ENCODE results near the gene TMBIM4.
A peak's percentile ranks its signal among the peaks of the same experiment; 100 is the strongest.
"Not testable (repeated sequence)": the region's sequence is repeated elsewhere in the genome, so short reads cannot be mapped to it uniquely, and the experiment has no call there.

Gene TMBIM4

GRCh38 chr12:66182956-66183355 is 13.2 kb upstream of the TMBIM4 start:
- no peak overlapping the region for H3K4me2 ChIP-seq (ENCODE audit: low read length)
- no peaks in the 10 kb centered on the region for H3K4me1 ChIP-seq (ENCODE audit: control insufficient read depth, low read depth, low read length)
- H3K56ac ChIP-seq (ENCODE audit: low read length): no peak overlapping the region
- H3K27me3 ChIP-seq (ENCODE audit: insufficient read depth, low read length, poor library complexity): no peaks in the 10 kb centered on the region
- H3K27ac ChIP-seq (ENCODE audit: low read depth, low read length): no peak overlapping the region
- no peak overlapping the region for H3K4me3 ChIP-seq (ENCODE audit: low read length)
- no CpG with 5 or more reads among the region's 3 CpGs for WGBS (ENCODE audit: extremely low coverage, insufficient coverage, low lambda C conversion rate)
- no peak overlapping the region for H3K9ac ChIP-seq (ENCODE audit: low read length)
- no peak overlapping the region for H3K23ac ChIP-seq (ENCODE audit: low read length)
- H2BK15ac ChIP-seq (replicated peaks; ENCODE audit: low read depth): no peak overlapping the region
- H4K5ac ChIP-seq (ENCODE audit: low read length): no peak overlapping the region
- no peak overlapping the region for H2BK5ac ChIP-seq (ENCODE audit: low read length)
- H2BK120ac ChIP-seq (ENCODE audit: low read depth, low read length): no peak overlapping the region
- H3K36me3 ChIP-seq (ENCODE audit: control insufficient read depth, insufficient read depth, low read length): no peaks in the 10 kb centered on the region
- H2AK5ac ChIP-seq (ENCODE audit: low read length): no peak overlapping the region
- no peak overlapping the region for H3K18ac ChIP-seq (ENCODE audit: low read length)
- no peak for DNase-seq
- H3K79me1 ChIP-seq (ENCODE audit: low read length): no peaks in the 10 kb centered on the region
- H3K4ac ChIP-seq (ENCODE audit: low read depth, low read length): no peak overlapping the region
- H4K8ac ChIP-seq (ENCODE audit: low read depth, low read length): no peak overlapping the region
- no peaks in the 10 kb centered on the region for H3K79me2 ChIP-seq (ENCODE audit: control insufficient read depth, insufficient read depth, low read length)

- H3K27ac ChIP-seq (ENCODE audit: low read depth, low read length): no peak overlapping the region
- no peak overlapping the region for H2BK15ac ChIP-seq (replicated peaks; ENCODE audit: low read depth)
- H3K4me3 ChIP-seq (ENCODE audit: low read length): no peak overlapping the region
- DNase-seq: peak; percentile 44
- H3K4ac ChIP-seq (ENCODE audit: low read depth, low read length): no peak overlapping the region
- no peak overlapping the region for H2AK5ac ChIP-seq (ENCODE audit: low read length)
- no peak overlapping the region for H3K23ac ChIP-seq (ENCODE audit: low read length)
- no peaks in the 10 kb centered on the region for H3K79me1 ChIP-seq (ENCODE audit: low read length)
- H3K79me2 ChIP-seq (ENCODE audit: control insufficient read depth, insufficient read depth, low read length): no peaks in the 10 kb centered on the region
- H3K36me3 ChIP-seq (ENCODE audit: control insufficient read depth, insufficient read depth, low read length): no peaks in the 10 kb centered on the region
- H3K56ac ChIP-seq (ENCODE audit: low read length): no peak overlapping the region
- no CpG with 5 or more reads among the region's 1 CpG for WGBS (ENCODE audit: extremely low coverage, insufficient coverage, low lambda C conversion rate)
- H4K5ac ChIP-seq (ENCODE audit: low read length): no peak overlapping the region
- no peaks in the 10 kb centered on the region for H3K27me3 ChIP-seq (ENCODE audit: insufficient read depth, low read length, poor library complexity)
- no peak overlapping the region for H3K4me2 ChIP-seq (ENCODE audit: low read length)
- no peak overlapping the region for H2BK5ac ChIP-seq (ENCODE audit: low read length)
- no peak overlapping the region for H4K8ac ChIP-seq (ENCODE audit: low read depth, low read length)
- H2BK120ac ChIP-seq (ENCODE audit: low read depth, low read length): no peak overlapping the region
- no peak overlapping the region for H3K18ac ChIP-seq (ENCODE audit: low read length)
- H3K9ac ChIP-seq (ENCODE audit: low read length): no peak overlapping the region
- H3K4me1 ChIP-seq (ENCODE audit: control insufficient read depth, low read depth, low read length): no peaks in the 10 kb centered on the region
Observed at GRCh38 chr12:66176105-66176900, 6.5 kb upstream of the TMBIM4 start.

DNA sequence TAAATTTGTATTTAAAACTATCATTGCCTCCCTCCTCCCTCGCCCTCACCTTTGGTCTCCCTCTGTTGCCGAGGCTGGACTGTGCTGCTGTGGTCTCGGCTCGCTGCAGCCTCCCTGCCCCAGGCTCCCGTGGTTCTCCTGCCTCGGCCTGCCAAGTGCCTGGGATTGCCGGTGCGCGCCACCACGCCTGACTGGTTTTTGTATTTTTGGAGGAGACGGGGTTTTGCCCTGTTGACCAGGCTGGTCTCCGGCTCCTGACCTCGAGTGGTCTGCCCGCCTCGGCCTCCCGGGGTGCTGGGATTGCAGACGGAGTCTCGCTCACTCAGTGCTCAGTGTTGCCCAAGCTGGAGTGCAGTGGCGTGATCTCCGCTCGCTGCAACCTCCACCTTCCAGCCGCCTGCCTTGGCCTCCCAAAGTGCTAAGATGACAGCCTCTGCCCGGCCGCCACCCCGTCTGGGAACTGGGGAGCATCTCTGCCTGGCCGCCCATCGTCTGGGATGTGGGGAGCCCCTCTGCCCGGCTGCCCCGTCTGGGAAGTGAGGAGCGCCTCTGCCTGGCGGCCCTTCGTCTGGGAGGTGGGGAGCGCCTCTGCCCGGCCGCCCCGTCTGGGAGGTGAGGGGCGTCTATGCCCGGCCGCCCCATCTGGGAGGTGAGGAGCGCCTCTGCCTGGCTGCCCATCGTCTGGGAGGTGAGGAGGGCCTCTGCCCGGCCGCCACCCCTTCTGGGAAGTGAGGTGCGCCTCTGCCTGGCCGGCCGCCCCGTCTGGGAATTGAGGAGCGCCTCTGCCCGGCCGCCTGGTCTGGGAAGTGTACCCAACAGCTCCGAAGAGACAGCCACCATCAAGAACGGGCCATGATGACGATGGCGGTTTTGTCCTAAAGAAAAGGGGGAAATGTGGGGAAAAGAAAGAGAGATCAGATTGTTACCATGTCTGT is 4.9 kb upstream of the TMBIM4 start:
- H3K79me1 ChIP-seq (ENCODE audit: low read length); H3K4me2 ChIP-seq (ENCODE audit: low read length); H3K4me3 ChIP-seq (ENCODE audit: low read length); H3K36me3 ChIP-seq (ENCODE audit: control insufficient read depth, insufficient read depth, low read length); H4K8ac ChIP-seq (ENCODE audit: low read depth, low read length); H3K27me3 ChIP-seq (ENCODE audit: insufficient read depth, low read length, poor library complexity); H2BK5ac ChIP-seq (ENCODE audit: low read length); H3K23ac ChIP-seq (ENCODE audit: low read length); H3K4me1 ChIP-seq (ENCODE audit: control insufficient read depth, low read depth, low read length); H3K18ac ChIP-seq (ENCODE audit: low read length); H2BK120ac ChIP-seq (ENCODE audit: low read depth, low read length); H3K79me2 ChIP-seq (ENCODE audit: control insufficient read depth, insufficient read depth, low read length); H3K9ac ChIP-seq (ENCODE audit: low read length); H3K27ac ChIP-seq (ENCODE audit: low read depth, low read length); H4K5ac ChIP-seq (ENCODE audit: low read length); H3K56ac ChIP-seq (ENCODE audit: low read length); H2AK5ac ChIP-seq (ENCODE audit: low read length); H3K4ac ChIP-seq (ENCODE audit: low read depth, low read length); H2BK15ac ChIP-seq (replicated peaks; ENCODE audit: low read depth): not testable (repeated sequence)
- DNase-seq: peak; percentile 52
- no CpG with 5 or more reads among the region's 54 CpGs for WGBS (ENCODE audit: extremely low coverage, insufficient coverage, low lambda C conversion rate)

DNA sequence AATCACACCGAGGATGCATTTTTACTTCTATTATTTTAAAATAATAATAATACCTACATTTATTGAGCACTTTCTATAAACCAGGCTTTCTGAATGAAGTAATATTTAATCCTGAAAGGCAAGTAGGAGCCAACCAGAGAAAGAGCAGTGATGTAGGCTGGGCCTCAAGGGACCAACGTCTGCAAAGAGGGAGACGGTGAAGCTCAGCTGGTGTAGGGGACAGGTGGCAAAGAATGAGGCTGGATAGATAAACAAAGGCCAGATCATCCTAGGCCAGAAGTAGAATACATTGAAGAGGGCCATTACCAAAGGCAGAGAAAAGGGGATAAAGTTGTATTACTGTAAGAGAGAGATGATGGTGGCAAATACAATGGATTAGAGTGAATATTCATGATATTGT is 810 bp upstream of the TMBIM4 start:
- H3K9ac ChIP-seq (ENCODE audit: low read length): no peak overlapping the region
- no peaks in the 10 kb centered on the region for H3K27me3 ChIP-seq (ENCODE audit: insufficient read depth, low read length, poor library complexity)
- no peak overlapping the region for H3K4me3 ChIP-seq (ENCODE audit: low read length)
- H3K79me2 ChIP-seq (ENCODE audit: control insufficient read depth, insufficient read depth, low read length): no peaks in the 10 kb centered on the region
- no peak overlapping the region for H3K23ac ChIP-seq (ENCODE audit: low read length)
- no peak overlapping the region for H3K27ac ChIP-seq (ENCODE audit: low read depth, low read length)
- no peak overlapping the region for H3K18ac ChIP-seq (ENCODE audit: low read length)
- H2BK5ac ChIP-seq (ENCODE audit: low read length): no peak overlapping the region
- H2AK5ac ChIP-seq (ENCODE audit: low read length): no peak overlapping the region
- H3K56ac ChIP-seq (ENCODE audit: low read length): no peak overlapping the region
- no peak overlapping the region for H3K4me2 ChIP-seq (ENCODE audit: low read length)
- 100% methylated on average over 1 of the region's 3 CpGs for WGBS (ENCODE audit: extremely low coverage, insufficient coverage, low lambda C conversion rate)
- H3K79me1 ChIP-seq (ENCODE audit: low read length): peaks cover 2% of the 10 kb centered on the region
- no peaks in the 10 kb centered on the region for H3K4me1 ChIP-seq (ENCODE audit: control insufficient read depth, low read depth, low read length)
- no peak for DNase-seq
- no peak overlapping the region for H2BK15ac ChIP-seq (replicated peaks; ENCODE audit: low read depth)
- H4K5ac ChIP-seq (ENCODE audit: low read length): no peak overlapping the region
- H2BK120ac ChIP-seq (ENCODE audit: low read depth, low read length): no peak overlapping the region
- H3K4ac ChIP-seq (ENCODE audit: low read depth, low read length): no peak overlapping the region
- H3K36me3 ChIP-seq (ENCODE audit: control insufficient read depth, insufficient read depth, low read length): no peaks in the 10 kb centered on the region
- no peak overlapping the region for H4K8ac ChIP-seq (ENCODE audit: low read depth, low read length)

DNA sequence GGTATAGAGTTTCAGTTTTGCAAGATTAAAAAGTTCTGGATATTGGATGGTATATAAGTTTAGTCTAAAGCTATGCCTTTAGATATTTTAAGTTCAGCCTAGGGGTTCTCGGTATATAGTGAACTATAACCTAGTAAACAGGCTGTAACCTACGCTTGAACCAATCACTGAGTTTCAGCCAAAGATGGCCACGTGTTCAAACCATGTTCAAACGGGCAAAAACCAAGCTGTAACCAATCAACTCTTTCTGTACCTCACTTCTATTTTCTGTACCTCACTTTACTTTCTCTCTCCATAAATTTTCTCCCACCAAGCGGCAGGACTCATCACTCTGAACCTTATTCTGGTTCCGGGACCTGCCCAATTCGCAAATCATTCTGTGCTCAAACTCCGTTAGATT is 1.4 kb downstream of the TMBIM4 start:
- Histone ChIP-seq H2BK15ac (replicated peaks; ENCODE audit: low read depth) (no peak overlapping the region), H3K56ac (ENCODE audit: low read length) (peak overlapping the region; percentile 22), H2BK5ac (ENCODE audit: low read length) (no peak overlapping the region), H3K18ac (ENCODE audit: low read length) (no peak overlapping the region), H4K5ac (ENCODE audit: low read length) (no peak overlapping the region), H3K4me3 (ENCODE audit: low read length) (no peak overlapping the region), H3K79me1 (ENCODE audit: low read length) (peaks cover 2% of the 10 kb centered on the region), H3K79me2 (ENCODE audit: control insufficient read depth, insufficient read depth, low read length) (peaks cover 2% of the 10 kb centered on the region), H3K27ac (ENCODE audit: low read depth, low read length) (no peak overlapping the region), H3K36me3 (ENCODE audit: control insufficient read depth, insufficient read depth, low read length) (no peaks in the 10 kb centered on the region), H3K4me2 (ENCODE audit: low read length) (no peak overlapping the region), H4K8ac (ENCODE audit: low read depth, low read length) (no peak overlapping the region), H3K4me1 (ENCODE audit: control insufficient read depth, low read depth, low read length) (no peaks in the 10 kb centered on the region), H2AK5ac (ENCODE audit: low read length) (no peak overlapping the region), H2BK120ac (ENCODE audit: low read depth, low read length) (no peak overlapping the region), H3K9ac (ENCODE audit: low read length) (no peak overlapping the region), H3K4ac (ENCODE audit: low read depth, low read length) (no peak overlapping the region), H3K27me3 (ENCODE audit: insufficient read depth, low read length, poor library complexity) (no peaks in the 10 kb centered on the region), H3K23ac (ENCODE audit: low read length) (no peak overlapping the region)
- no peak for DNase-seq
- WGBS (ENCODE audit: extremely low coverage, insufficient coverage, low lambda C conversion rate): no CpG with 5 or more reads among the region's 8 CpGs
